HG03097 (cell line): ENCODE measurements around the gene RTEL1.
"Not testable (repeated sequence)": the region's sequence is repeated elsewhere in the genome, so short reads cannot be mapped to it uniquely, and the experiment has no call there.

Source experiments
- ATAC-seq: cut with Tn5 transposase; IDR thresholded peaks from one replicate; pipeline ENCODE4 v1.9.1; 2021; ENCODE audit not compliant: unreplicated experiment, low FRiP score

Gene RTEL1, protein sequence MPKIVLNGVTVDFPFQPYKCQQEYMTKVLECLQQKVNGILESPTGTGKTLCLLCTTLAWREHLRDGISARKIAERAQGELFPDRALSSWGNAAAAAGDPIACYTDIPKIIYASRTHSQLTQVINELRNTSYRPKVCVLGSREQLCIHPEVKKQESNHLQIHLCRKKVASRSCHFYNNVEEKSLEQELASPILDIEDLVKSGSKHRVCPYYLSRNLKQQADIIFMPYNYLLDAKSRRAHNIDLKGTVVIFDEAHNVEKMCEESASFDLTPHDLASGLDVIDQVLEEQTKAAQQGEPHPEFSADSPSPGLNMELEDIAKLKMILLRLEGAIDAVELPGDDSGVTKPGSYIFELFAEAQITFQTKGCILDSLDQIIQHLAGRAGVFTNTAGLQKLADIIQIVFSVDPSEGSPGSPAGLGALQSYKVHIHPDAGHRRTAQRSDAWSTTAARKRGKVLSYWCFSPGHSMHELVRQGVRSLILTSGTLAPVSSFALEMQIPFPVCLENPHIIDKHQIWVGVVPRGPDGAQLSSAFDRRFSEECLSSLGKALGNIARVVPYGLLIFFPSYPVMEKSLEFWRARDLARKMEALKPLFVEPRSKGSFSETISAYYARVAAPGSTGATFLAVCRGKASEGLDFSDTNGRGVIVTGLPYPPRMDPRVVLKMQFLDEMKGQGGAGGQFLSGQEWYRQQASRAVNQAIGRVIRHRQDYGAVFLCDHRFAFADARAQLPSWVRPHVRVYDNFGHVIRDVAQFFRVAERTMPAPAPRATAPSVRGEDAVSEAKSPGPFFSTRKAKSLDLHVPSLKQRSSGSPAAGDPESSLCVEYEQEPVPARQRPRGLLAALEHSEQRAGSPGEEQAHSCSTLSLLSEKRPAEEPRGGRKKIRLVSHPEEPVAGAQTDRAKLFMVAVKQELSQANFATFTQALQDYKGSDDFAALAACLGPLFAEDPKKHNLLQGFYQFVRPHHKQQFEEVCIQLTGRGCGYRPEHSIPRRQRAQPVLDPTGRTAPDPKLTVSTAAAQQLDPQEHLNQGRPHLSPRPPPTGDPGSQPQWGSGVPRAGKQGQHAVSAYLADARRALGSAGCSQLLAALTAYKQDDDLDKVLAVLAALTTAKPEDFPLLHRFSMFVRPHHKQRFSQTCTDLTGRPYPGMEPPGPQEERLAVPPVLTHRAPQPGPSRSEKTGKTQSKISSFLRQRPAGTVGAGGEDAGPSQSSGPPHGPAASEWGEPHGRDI (N-terminal part only)

DNA sequence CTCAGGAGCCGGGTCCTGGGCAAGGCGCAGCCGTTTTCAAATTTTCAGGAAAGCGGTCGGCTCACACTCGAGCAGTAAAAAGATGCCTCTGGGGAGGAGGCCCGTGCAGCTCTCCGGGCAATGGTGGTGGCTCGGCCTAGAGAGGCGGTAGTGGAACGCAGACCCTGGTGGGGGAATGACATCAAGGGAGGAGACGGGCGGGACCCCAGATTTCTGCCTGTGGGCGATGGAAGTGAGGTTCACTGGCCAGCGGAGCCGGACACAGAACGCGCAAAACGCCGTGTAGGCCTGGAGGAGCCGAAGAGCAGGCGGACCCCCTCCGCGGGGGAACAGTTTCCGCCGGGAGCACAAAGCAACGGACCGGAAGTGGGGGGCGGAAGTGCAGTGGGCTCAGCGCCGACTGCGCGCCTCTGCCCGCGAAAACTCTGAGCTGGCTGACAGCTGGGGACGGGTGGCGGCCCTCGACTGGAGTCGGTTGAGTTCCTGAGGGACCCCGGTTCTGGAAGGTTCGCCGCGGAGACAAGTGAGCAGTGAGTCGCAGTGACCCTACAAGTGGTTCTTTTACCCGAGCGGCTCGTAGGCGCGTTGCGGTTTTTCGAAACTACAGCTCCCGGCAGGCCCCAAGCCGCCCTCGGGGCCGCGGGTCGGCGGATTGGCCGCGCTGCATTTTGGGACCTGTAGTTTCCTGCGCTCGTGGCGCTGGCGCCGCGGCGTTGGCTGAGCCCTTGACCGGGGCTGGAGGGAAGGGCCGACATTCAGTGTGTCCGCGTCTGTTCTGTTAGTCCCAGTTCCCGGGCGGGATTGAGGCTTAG lies at the start of gene RTEL1:
Gene RTEL1, plus strand, starts transcription at position 376 of the 812 bp plus-strand sequence. CDS start 1,091 bp downstream, outside the sequence.
- ATAC-seq: peak; percentile 75

DNA sequence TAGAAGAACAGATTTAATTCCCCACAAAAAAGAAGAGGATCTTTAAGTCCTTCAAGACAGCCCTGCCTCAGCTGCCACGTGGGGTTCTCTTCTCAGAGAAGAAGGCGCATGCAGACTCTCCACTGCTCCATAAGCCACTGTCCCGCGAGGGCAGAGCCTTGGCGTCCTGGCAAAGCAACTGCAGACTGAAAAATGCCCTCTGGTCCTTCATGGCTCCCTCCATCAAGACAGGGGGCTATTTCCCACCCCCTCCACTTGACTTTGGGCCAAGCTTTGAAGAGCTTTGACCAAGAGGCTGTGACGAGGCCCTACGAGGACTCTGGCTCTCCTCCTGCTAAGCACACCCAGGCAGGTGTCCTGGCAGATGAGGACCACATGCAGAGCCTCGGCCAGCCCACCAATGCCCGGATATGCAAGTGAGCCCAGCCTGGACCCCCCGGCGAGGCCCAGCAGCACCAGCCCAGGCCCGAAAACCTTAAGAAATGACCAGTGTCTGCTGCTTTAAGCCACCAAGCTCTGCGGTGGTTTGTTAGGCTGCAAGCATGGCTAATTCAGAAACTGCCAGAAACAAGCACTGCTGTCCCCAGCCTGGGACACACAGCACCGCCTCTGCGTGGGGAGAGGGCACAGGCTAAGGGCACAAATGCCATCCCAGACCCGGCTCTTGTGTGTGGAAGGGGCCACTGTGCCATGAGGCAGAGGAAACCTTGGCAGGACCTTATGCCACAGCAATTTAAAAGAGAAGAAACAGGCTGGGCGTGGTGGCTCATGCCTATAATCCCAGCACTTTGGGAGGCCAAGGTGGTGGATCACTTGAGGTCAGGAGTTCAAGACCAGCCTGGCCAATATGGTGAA lies 47.3 kb upstream of the RTEL1 start:
- ATAC-seq: no peak

DNA sequence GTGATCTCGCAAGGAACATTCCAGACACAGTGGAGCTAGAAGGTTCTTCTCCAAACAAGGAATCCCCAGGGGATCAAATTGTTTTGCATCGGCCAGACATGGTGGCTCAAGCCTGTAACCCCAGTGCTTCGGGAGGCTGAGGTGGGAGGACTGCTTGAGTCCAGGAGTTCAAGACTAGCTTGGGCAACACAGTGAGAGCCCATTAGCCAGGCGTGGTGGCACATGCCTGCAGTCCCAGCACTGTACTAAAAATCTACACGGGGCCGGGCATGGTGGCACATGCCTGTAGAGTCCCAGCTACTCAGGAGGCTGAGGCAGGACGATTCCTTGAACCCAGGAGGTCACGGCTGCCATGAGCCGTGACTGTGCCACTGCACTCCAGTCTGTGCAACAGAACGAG lies 46.5 kb upstream of the RTEL1 start:
- ATAC-seq: no peak

DNA sequence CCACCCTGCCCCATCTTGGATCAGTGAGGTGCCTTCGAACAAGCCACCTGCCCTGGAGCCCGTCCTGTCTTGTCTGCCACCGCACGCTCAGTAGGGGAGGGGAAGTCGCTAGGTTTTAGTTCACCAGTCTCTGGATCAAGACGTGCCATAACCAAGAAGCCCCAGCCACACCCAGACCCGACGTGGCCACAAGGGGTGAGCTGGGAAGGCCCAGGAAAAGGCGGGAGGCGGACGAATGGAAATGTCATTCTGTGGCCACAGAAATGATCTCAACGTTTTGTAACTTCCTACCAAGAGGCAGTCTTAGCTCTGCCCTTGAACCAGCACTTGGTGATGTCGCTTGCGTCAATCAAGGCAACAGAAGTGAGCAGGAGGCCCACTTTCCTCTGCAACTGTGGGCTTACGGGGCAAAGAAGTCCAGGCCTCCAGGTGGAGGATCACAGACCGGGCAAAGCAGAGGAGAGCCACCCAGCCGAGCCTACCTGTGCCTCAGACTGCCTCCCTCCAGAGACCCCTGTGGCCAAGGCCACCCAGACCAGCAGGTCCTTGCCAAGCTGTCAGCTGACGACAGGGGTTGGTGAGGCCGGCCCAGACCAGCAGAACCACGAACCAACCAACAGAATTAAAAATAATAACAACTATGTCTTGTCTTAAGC lies 45.7 kb upstream of the RTEL1 start:
- ATAC-seq: no peak

DNA sequence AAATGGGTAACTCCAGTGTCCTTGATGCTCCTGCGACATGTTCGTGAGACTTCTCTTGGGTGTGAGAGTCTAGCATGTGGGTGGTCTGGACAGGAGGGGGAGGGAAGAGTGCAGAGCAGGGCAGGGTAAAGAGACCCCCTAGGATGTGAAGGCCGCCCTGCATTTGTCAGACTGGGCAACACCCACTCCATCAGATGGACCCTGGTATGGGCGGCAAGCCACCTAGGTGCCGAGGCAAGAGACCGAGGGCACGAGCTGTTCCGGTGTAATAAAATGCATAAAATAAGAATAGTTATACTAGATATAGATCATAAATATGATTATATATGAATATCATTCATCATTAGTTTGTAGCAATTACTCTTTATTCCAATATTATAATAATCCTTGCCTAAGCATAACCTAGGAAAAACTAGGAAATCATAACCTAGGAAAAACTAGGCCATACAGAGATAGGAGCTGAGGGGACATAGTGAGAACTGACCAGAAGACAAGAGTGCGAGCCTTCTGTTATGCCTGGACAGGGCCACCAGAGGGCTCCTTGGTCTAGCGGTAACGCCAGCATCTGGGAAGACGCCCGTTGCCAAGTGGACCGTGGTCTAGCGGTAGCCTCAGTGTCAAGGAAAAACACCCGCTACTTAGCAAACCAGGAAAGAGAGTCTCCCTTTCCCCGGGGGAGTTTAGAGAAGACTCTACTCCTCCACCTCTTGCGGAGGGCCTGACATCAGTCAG lies 44.1 kb upstream of the RTEL1 start:
- ATAC-seq: not testable (repeated sequence)

DNA sequence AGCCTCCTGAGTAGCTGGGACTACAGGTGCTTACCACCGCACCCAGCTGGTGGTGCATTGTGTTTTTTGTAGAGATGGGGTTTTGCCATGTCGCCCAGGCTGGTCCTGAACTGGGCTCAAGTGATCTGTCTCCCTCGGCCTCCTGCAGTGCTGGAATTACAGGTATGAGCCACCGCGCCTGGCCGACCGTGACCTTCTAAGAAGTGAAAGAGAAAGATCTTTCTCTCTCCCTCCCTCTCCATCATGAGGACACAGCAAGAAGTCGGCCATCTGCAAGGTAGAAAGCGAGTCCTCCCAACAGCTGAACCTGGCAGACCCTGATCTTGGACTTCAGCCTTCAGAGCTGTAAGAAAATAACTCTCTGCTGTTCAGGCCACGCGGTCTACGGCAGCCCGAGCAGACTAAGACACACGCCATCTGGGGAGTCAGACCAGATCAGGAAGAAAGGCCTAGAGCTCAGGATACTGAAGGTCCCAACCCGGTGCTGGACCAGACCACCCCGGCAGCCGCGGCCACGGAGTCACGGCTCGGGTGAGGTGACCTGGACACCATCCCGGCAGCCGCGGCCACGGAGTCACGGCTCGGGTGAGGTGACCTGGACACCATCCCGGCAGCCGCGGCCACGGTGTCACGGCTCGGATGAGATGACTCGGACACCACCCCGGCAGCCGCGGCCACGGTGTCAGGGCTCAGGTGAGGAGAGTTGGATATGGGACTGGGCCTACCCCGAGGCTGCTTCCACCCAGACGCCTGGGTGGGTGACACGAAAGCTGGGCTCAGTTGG lies 40.8 kb upstream of the RTEL1 start:
- no peak for ATAC-seq

DNA sequence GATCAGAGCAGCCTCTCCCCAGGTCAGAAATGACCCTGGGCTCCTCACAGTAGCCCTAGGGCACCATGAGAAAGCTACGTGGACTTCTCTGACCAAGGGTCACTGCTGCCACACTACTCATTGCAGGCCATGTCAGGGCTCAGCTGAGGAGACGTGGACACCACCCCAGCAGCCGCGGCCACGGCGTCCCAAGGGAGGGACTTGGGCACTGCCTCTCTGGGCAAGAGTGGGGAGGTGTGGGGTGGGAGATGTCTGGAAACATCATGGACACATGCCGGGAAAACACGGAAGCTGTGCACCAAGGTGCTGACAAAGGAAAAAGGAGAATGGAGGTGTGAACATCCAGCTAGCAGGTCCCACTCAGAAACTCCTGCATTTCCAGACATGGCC lies 40.2 kb upstream of the RTEL1 start:
- no peak for ATAC-seq

DNA sequence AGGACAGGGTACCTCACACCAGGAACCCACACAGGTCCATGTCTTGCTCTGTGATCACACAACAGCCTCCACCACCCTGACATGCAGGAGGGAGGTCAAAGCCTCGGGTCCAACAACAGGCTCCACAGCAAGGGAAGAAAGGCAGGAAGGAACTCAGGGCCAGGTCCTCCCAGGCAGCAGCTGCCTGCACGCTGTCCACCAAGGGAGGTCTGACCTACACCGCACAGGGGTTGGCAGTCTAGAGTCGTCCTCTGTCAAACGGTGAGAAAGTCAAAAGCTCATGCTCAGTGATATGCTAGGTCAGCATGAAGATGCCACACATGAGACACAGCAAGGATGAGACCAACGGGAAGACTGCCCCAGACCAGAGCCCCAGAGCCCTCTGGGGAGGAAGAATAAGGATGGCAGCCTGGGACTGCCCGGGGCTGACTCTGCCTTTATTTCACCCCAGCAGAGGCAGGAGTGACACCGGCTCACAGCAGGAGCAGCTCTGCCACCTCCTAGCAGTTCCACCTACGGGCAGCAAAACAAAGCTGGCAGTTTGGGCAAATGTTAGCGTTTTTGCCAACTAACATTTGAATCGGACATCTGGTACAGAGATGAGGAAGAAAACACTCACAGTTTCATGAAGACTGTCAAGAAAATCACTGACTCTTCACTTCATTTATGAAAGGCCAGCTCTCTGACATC lies 39.7 kb upstream of the RTEL1 start:
- ATAC-seq: no peak

DNA sequence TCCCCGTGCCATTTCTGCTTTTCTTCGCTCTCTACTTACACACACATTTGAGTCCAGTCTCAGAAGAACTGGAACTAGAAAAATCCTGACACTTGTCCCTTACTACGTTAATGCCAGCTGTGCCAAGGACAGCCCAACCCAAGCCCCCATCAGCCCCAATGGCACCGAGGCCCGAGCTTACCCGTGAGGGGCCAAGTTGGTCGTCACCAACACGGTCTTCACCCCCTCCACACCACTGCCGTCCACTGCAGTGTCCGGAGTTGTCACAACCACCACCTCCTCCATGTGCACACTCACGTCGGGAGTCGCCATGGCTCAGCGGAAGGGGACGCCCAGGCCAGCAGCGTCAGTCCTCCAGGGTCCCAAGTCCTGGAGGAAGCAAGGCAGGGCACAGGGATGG lies 39.0 kb upstream of the RTEL1 start:
- no peak for ATAC-seq

DNA sequence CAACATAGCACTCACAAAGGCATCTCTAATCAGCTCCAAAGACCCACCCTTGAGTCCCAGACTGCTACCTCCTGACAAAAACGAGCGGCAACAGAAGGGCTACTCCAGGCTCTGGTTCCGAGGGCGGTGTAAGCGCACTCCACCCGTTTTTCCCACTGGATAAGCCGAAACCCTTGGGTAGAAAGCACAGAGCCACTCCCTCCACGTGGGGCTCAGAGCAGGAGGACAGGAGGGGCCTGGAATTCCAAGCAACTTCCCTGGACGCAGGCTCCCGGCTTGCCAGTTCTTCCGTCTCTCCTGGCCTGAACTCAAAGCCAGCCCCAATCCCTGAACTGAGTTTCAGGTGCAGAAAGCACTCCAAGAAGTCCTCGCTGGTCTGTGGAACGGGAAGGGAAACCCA lies 38.6 kb upstream of the RTEL1 start:
- ATAC-seq: no peak

DNA sequence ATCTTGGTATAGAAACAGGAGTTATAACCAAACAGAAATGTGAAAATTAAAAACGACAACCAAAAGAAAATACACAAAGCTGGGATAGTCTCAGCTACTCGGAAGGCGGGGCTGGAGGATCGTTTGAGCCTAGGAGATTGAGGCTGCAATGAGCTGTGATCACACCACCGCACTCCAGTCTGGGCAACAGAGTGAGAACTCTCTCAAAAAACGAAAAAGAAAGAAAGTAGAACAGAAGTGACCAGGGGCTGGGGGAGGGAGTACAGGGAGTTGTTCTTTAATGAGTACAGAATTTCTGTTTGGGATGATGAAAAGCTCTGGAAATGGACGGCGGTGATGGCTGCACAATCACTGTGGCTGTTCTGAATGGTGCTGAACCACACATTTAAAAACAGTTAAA lies 37.1 kb upstream of the RTEL1 start:
- ATAC-seq: no peak

DNA sequence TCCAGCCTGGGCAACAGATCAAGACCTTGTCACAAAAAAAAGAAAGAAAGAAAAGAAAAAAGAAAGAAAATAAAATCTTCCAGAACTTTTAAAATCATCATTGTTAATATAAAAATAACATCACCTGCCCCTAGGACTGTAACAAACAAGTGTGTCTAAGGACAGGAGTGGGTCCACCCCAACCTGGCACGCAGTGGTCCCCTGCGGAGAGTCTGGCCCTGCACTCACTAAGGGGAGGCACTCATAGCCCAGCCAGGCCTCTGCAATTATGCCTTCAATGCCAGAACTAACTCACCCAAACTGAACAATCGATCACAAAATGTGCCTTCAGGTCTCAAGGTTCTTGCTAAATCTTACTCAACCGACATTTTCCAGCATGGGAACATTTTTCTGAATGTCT lies 36.0 kb upstream of the RTEL1 start:
- ATAC-seq: no peak

DNA sequence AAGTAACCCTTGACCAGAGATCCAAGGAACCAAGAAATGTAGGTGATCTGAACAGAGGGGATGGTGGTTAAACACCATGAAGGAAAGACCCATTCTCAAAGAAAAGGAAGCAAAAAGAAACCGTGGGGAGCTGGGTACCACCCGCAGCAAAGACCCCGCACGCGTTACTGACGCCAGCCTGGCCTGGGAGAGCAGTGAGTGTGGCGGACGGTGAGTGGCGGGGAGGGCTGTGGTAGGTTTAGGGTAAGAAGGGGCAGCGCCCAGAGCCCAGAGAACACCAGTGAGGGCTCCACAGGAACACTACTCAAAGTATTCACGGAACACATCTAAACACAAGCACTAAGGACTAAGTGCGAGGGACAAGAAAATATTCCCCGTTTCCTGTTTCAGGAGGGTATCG lies 35.4 kb upstream of the RTEL1 start:
- ATAC-seq: no peak

DNA sequence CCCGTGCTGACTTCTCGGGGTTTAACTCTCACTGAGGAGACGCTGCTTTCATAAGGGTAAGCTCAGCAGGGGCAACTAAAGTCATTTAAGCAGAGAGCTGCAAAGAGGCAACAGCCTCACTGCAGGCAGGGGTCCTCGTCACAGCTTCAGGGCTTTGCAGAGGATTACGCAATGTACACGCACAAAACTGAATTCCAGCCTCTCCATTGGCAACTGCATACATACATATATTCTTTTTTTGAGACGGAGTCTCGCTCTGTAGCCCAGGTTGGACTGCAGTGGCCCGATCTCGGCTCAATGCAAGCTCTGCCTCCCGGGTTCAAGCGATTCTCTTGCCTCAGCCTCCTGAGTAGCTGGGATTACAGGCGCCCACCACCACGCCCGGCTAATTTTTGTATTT lies 33.6 kb upstream of the RTEL1 start:
- ATAC-seq: no peak

DNA sequence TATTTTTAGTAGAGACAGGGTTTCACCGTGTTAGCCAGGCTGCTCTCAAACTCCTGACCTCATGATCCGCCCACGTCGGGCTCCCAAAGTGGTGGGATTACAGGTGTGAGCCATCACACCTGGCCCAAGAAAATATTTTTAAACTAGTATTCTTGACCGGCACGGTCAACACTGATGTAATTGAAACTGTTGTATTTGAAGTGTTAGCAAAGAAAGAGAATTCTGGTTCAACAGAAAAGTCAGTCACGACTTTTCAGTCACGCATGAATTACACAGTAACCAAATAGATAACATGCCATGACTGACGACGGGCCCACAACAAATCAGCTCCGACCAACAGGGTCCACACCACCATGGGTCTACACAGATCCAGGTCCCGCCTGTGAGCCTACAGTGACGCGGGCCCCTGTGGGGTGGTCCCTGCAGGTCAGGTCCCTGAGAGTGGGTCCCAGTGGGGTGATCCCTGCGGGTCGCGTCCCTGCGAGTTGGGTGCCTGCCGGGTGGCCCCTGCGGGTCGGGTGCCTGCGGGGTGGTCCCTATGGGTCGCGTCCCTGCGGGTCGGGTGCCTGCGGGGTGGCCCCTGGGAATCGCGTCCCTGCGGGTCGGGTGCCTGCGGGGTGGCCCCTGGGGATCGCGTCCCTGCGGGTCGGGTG lies 32.2 kb upstream of the RTEL1 start:
- ATAC-seq: no peak

DNA sequence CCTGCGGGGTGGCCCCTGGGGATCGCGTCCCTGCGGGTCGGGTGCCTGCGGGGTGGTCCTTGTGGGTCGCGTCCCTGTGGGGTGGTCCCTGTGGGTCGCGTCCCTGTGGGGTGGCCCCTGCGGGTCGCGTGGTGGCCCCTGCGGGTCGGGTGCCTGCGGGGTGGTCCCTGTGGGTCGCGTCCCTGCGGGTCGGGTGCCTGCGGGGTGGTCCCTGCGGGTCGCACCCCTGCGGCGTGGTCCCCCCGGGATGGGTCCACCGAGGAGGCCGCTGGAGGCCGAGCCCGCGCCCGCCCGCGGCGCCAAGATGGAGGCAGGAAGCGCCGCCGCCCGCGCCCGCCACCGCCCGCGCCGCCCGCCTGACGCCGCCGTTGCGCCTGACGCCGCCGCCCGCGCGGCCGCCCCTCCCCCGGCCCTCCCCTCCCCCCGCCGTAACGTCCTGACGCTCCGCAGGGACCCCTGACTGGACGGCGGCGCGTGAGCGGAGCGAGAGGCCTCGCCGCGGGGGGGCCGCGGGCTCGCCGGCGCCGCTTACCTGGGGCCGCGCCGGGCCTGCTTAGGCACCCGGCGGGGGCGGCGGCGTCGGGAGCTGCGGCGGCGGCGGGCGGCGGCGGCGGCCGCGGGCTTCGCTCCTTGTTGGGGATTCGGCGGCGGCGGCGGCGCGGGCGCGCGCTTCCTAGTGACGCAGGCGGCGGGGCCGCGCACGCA lies 31.5 kb upstream of the RTEL1 start, which contains the start of gene GMEB2:
Gene GMEB2, minus strand, starts transcription at position 678 of the 705 bp plus-strand sequence. CDS start 7,704 bp downstream, outside the sequence.
- ATAC-seq: peak; percentile 44
